ENCODE measurements around the gene APOBEC3B. TPM values are rescaled to one million over a fixed set of nuclear protein-coding genes. Genes with fewer than 3 reads are reported as not detected.

APOBEC3B gene
- total and polyA plus RNA-seq, 9 of the 15 experiments (the other 6 are each of a cell fraction or from before 2014, with no cell fraction given) = 5.9 to 166 (median 43.2) TPM

DNA sequence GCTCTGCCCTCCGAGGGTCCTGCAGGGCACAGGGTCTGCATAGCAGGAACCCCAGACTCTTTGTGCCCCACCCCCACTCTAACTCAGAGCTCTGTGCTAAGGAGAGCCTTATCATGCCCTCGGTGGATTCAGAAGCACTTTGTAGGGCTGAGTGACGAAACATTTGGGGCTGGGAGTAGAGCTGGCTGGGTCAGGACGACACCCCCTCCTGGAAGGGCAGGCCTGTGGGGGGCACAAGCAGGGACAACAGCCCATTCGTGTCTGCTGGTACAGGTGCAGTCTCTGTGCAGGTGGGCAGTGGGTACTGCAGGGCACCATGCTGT is 15.8 kb upstream of the APOBEC3B start:
- Histone ChIP-seq H3K4me1 (replicated peaks in 1 of 2; ENCODE audit: control insufficient read depth in 2 of 2, insufficient read depth in 2 of 2, low read length in 2 of 2) (peaks cover 10 to 37% of the 10 kb centered on the region in 2 experiments; a peak in 4 of 5 replicates), H3K27me3 (ENCODE audit: control insufficient read depth in 2 of 2, insufficient read depth in 2 of 2, low read length in 2 of 2) (peaks cover 0 to 26% of the 10 kb centered on the region in 2 experiments; a peak in 3 of 5 replicates), H3K36me3 (ENCODE audit: control insufficient read depth, insufficient read depth, low read length) (no peaks in the 10 kb centered on the region), H3K27ac (ENCODE audit: extremely low read depth, low read depth, low read length) (no peak overlapping the region), H3K9me3 (replicated peaks; ENCODE audit: control insufficient read depth, insufficient read depth, low read depth, low read length) (no peaks in the 10 kb centered on the region), H2AFZ (ENCODE audit: low read depth, low read length) (no peak overlapping the region), H4K20me1 (replicated peaks; ENCODE audit: control insufficient read depth, insufficient read depth, low read length) (no peaks in the 10 kb centered on the region), H3K4me3 (no peak overlapping the region), H3K9ac (ENCODE audit: insufficient read depth in 1 of 2, low read depth in 2 of 2, low read length in 2 of 2) (peak overlapping the region in 1 of 2 experiments; percentile 76; a peak in 1 of 4 replicates), H3K79me2 (ENCODE audit: control insufficient read depth, insufficient read depth, low read length) (no peaks in the 10 kb centered on the region), H3K9me1 (ENCODE audit: control insufficient read depth, insufficient read depth, low read length) (no peaks in the 10 kb centered on the region), H3K4me2 (ENCODE audit: insufficient read depth, low read length) (peak overlapping the region; percentile 41; the same call in 1 of the 2 replicates)
- in situ Hi-C loops (cut with MboI) = no loop called here
- DNase-seq (ENCODE audit: extremely low read depth in 1 of 4, low spot score in 3 of 4) (peak in 2 of 4 experiments; percentile 15 to 26), ATAC-seq (peak; percentile 51), FAIRE-seq (no peak)
- TF ChIP-seq MEIS2 (IDR thresholded peaks at IDR 0.05; ENCODE audit: partially characterized antibody) = no peak
- peak; percentile 40; the same call in 1 of the 2 replicates for TF ChIP-seq ATF3 (IDR thresholded peaks at IDR 0.05)
- no peak for TF ChIP-seq ATF3 (CRISPR knock-in tag; conservative IDR thresholded peaks at IDR 0.05)
- ChIA-PET POLR2A (interaction anchor here (0.6 to 0.7 kb wide), 2 partner anchors 39 to 65 kb away, joined by 3 to 5 read pairs; no protein-coding TSS in a partner anchor), CTCF (ENCODE audit: low intra/inter-chr PET ratio) (no interaction called here)
- 4% methylated on average over 5 of the region's 5 CpGs for WGBS (ENCODE audit: insufficient coverage, low coverage, missing lambda C conversion rate)
- no TSS peak for BruUV-seq (replicated peaks)
- intact Hi-C loops (cut with micrococcal nuclease) = no loop called here

GRCh38 chr22:38966942-38967341 is 15.2 kb upstream of the APOBEC3B start:
- BruUV-seq (replicated peaks) = no TSS peak
- intact Hi-C loops (cut with micrococcal nuclease) (no loop called here), in situ Hi-C loops (cut with MboI) (no loop called here)
- H3K27me3 ChIP-seq (ENCODE audit: control insufficient read depth in 2 of 2, insufficient read depth in 2 of 2, low read length in 2 of 2) = peaks cover 0 to 31% of the 10 kb centered on the region in 2 experiments; a peak in 3 of 5 replicates
- no peak overlapping the region for H3K27ac ChIP-seq (ENCODE audit: extremely low read depth, low read depth, low read length)
- H2AFZ ChIP-seq (ENCODE audit: low read depth, low read length) = no peak overlapping the region
- no peak for ATAC-seq
- H3K9ac ChIP-seq (ENCODE audit: insufficient read depth in 1 of 2, low read depth in 2 of 2, low read length in 2 of 2) = no peak overlapping the region
- ChIA-PET POLR2A (interaction anchor here (0.6 to 0.7 kb wide), 2 partner anchors 40 to 66 kb away, joined by 3 to 5 read pairs; no protein-coding TSS in a partner anchor), CTCF (ENCODE audit: low intra/inter-chr PET ratio) (interaction anchor here (0.5 kb wide), 1 partner anchor 36 kb away, joined by 4 read pairs; no protein-coding TSS in a partner anchor)
- H4K20me1 ChIP-seq (replicated peaks; ENCODE audit: control insufficient read depth, insufficient read depth, low read length) = no peaks in the 10 kb centered on the region
- TF ChIP-seq HNRNPH1 (optimal IDR thresholded peaks at IDR 0.05; ENCODE audit: low read depth, low read length) (no peak), NELFE (IDR thresholded peaks at IDR 0.05; ENCODE audit: insufficient read depth, insufficient read length) (no peak), ZFP1 (CRISPR knock-in tag; IDR thresholded peaks at IDR 0.05) (no peak)
- peaks cover 10 to 37% of the 10 kb centered on the region in 2 experiments; a peak in 4 of 5 replicates for H3K4me1 ChIP-seq (replicated peaks in 1 of 2; ENCODE audit: control insufficient read depth in 2 of 2, insufficient read depth in 2 of 2, low read length in 2 of 2)
- no peaks in the 10 kb centered on the region for H3K36me3 ChIP-seq (ENCODE audit: control insufficient read depth, insufficient read depth, low read length)
- no peaks in the 10 kb centered on the region for H3K9me3 ChIP-seq (replicated peaks; ENCODE audit: control insufficient read depth, insufficient read depth, low read depth, low read length)
- H3K9me1 ChIP-seq (ENCODE audit: control insufficient read depth, insufficient read depth, low read length) = no peaks in the 10 kb centered on the region
- H3K4me3 ChIP-seq = no peak overlapping the region
- H3K4me2 ChIP-seq (ENCODE audit: insufficient read depth, low read length) = no peak overlapping the region
- WGBS (ENCODE audit: insufficient coverage, low coverage, missing lambda C conversion rate) = 56% methylated on average over 5 of the region's 7 CpGs
- no peaks in the 10 kb centered on the region for H3K79me2 ChIP-seq (ENCODE audit: control insufficient read depth, insufficient read depth, low read length)
- FAIRE-seq = no peak
- no peak for DNase-seq (ENCODE audit: extremely low read depth in 1 of 4, low spot score in 3 of 4)

Measured in K562 (cell line).